Gastrocnemius medialis (tissue), 4 donors: ENCODE data around the gene NOL4L. TPM values are rescaled to one million over a fixed set of nuclear protein-coding genes. Genes with fewer than 3 reads are reported as not detected.
A peak's percentile ranks its signal among the peaks of the same experiment; 100 is the strongest.

ENCODE experiments used
- ATAC-seq, 2 donors: fragments of 150-250 bp; one replicate each; pipeline ENCODE4 v1.9.1; 2016
- DNase-seq, 2 donors: peaks; one replicate each; pipeline ENCODE4 v3.0.0-alpha.2; 2019
- H3K27ac ChIP-seq, 4 donors: fragments of 200-600 bp; sonication (generic); 1 replicate in 1 of 4; 2 replicates in 3 of 4; pipeline ENCODE4 v1.5.1; 2016 to 2018; ENCODE audit warnings: mild to moderate bottlenecking in 2 of 4, moderate library complexity in 1 of 4
- H3K27me3 ChIP-seq, 3 donors: fragments of 200-600 bp; sonication (generic) in 2 of 3; 1 replicate in 1 of 3; 2 replicates in 2 of 3; pipeline versions ENCODE4 v1.5.1 to v1.6.0; 2016 to 2019; ENCODE audit warnings: mild to moderate bottlenecking in 1 of 3, moderate library complexity in 1 of 3
- H3K36me3 ChIP-seq, 2 donors: fragments of 200-600 bp; sonication (generic) in 1 of 2; one replicate each; pipeline ENCODE4 v1.5.1; 2017 to 2018
- H3K4me1 ChIP-seq, 2 donors: fragments of 200-600 bp; sonication (generic) in 1 of 2; one replicate each; pipeline ENCODE4 v1.5.1; 2016 to 2017; ENCODE audit warnings: mild to moderate bottlenecking in 2 of 2
- H3K4me3 ChIP-seq, 4 donors: fragments of 200-600 bp; sonication (generic) in 3 of 4; 1 replicate in 1 of 4; 2 replicates in 3 of 4; pipeline ENCODE4 v1.5.1; 2016 to 2019; ENCODE audit warnings: mild to moderate bottlenecking in 2 of 4
- H3K9me3 ChIP-seq, 3 donors: fragments of 200-600 bp; sonication (generic) in 2 of 3; 1 replicate in 1 of 3; 2 replicates in 2 of 3; pipeline ENCODE4 v1.5.1; 2016 to 2019
- POLR2A ChIP-seq, 2 donors: fragments of 450-650 bp; IDR thresholded peaks; one replicate each; pipeline ENCODE4 v1.6.1; 2017; ENCODE audit warnings: antibody characterized with exemption in 2 of 2, mild to moderate bottlenecking in 2 of 2, moderate library complexity in 2 of 2
- in situ Hi-C, 4 donors: fragments of 200-750 bp; cut with MboI; loops; one replicate each; pipeline versions ENCODE4 v1.15.0 to v1.8.0; 2017; ENCODE audit warnings: low sequenced_read_pairs in 4 of 4
- intact Hi-C: fragments of 100-400 bp; cut with DNase I; formaldehyde crosslinking; loops from one replicate; pipeline ENCODE4 v1.15.1; 2023; ENCODE audit warnings: low total_unique reads
- total RNA-seq, 4 donors: library from RNA; depleted of rRNA; stranded (reverse); fragments of >200 nt; gene quantifications; one replicate each; pipeline versions ENCODE4 v1.1.0 to v1.2.3, GENCODE V29; 2016
- TF ChIP-seq, protein P1 (sequence below), 5 experiments: fragments of 450-650 bp in 3 of 5; fragments of 200-600 bp in 2 of 5; sonication (generic) in 2 of 5; IDR thresholded peaks in 4 of 5; conservative IDR thresholded peaks in 1 of 5; 1 replicate in 4 of 5; 2 replicates in 1 of 5; pipeline ENCODE4 v1.5.1; 2016 to 2019; ENCODE audit warnings: antibody characterized with exemption in 5 of 5, mild to moderate bottlenecking in 3 of 5, moderate library complexity in 3 of 5

Gene NOL4L
- total RNA-seq, 4 donors from 2014 or later: 1.4 to 1.9 (median 1.7) TPM

DNA sequence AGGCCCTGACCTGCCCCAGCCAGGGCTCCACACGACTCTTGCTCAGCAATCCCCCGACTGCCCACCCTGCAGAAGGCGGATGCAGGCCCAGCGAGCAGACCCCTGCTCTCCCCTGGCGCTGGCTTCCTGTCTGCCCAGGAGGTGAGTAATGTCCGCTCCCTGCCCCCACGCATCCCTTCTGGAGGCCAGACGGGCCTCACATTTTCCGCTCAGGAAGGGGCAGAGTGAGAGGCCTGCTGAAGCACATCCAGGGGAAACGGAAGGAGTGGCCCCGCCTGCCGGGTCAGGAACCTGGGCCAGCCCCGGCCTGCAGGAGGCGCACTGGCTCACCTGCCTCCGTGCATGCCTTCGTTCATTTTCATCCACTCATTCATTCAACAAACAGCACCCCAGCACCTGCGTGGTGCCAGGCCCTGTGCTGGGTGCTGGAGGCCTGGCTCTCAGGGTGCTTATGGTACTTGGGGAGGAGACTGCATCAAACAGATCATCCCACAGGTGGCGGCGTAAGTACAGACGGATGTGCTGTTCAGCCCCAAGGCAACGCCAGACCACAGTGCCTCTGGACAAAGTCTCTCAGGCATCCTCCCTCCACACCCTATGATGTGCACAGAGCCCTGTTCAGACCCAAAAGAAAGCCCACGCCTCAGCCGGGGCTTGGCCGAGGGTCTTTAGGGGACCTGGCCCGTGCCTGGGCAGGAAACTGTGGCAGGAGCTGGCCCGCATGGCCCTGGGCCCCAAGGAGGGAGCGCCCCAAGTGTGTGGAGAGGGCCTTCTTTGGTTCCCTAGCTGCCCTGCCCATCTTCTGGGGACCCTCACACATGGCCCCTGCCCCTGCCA lies 114.9 kb downstream of the NOL4L start:
- no peak for ATAC-seq
- H3K4me1 ChIP-seq: peaks cover 12 to 20% of the 10 kb centered on the region in 2 donors
- intact Hi-C loops: no loop called here

DNA sequence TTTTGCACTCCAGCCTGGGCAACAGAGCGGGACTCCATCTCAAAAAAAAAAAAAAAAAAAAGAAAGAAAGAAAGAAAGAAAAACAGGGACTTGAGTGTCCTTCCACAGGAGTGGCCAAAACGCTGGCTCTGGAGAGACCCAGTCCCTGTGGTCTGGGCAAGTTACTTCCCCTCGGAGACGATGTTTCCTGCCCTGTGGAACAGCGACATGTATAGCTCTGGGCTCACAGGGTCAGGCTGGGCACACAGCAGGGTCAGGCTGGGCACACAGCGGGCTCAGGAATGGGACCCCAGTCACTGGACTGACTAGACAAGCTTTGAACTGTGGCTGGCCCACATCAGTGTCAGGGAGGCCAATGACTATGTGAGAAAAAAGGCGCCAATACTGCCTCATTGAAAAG lies 116.3 kb downstream of the NOL4L start:
- no peak for ATAC-seq
- no peak for DNase-seq
- no peak for TF ChIP-seq POLR2A (IDR thresholded peaks at IDR 0.05)
- TF ChIP-seq, protein P1, sequence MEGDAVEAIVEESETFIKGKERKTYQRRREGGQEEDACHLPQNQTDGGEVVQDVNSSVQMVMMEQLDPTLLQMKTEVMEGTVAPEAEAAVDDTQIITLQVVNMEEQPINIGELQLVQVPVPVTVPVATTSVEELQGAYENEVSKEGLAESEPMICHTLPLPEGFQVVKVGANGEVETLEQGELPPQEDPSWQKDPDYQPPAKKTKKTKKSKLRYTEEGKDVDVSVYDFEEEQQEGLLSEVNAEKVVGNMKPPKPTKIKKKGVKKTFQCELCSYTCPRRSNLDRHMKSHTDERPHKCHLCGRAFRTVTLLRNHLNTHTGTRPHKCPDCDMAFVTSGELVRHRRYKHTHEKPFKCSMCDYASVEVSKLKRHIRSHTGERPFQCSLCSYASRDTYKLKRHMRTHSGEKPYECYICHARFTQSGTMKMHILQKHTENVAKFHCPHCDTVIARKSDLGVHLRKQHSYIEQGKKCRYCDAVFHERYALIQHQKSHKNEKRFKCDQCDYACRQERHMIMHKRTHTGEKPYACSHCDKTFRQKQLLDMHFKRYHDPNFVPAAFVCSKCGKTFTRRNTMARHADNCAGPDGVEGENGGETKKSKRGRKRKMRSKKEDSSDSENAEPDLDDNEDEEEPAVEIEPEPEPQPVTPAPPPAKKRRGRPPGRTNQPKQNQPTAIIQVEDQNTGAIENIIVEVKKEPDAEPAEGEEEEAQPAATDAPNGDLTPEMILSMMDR (IDR thresholded peaks at IDR 0.05 in 4 of 5, conservative IDR thresholded peaks at IDR 0.05 in 1 of 5): no peak
- no peak overlapping the region for H3K4me3 ChIP-seq
- peak overlapping the region in 1 of 4 donors; percentile 55 for H3K27ac ChIP-seq
- no peaks in the 10 kb centered on the region for H3K9me3 ChIP-seq
- in situ Hi-C loops (no loop called here), intact Hi-C loops (no loop called here)
- H3K27me3 ChIP-seq: no peaks in the 10 kb centered on the region
- H3K36me3 ChIP-seq: no peaks in the 10 kb centered on the region
- peaks cover 0 to 13% of the 10 kb centered on the region in 2 donors for H3K4me1 ChIP-seq

More for the DNA sequence above, 114.9 kb downstream of the NOL4L start:
- Histone ChIP-seq H3K27me3 (peaks cover 0 to 4% (median 0%) of the 10 kb centered on the region in 3 donors), H3K36me3 (no peaks in the 10 kb centered on the region), H3K9me3 (no peaks in the 10 kb centered on the region), H3K27ac (peak overlapping the region in 3 of 4 donors; percentile 17 to 70 (median 55)), H3K4me3 (no peak overlapping the region)
- TF ChIP-seq POLR2A (IDR thresholded peaks at IDR 0.05): no peak
- TF ChIP-seq, protein P1 (IDR thresholded peaks at IDR 0.05 in 4 of 5, conservative IDR thresholded peaks at IDR 0.05 in 1 of 5): peak in 4 of 5 experiments; percentile 3 to 50 (median 30)
- in situ Hi-C loops: no loop called here
- no peak for DNase-seq

DNA sequence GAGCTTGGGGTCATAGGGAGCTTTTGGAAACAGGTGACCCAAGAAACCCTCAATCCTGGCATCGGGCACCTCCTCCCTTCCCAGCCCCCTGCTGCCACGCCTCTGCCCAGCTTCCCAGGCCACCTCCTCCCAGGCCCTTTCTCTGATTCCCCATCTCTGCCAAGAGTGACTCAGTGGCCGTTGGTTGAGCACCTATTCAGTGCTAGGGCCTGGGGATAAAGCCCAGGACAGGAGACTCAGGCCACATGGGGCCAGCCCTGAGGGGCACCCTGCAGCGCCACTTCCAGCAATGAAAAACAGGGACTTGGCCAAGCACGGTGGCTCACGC lies 116.9 kb downstream of the NOL4L start:
- no peak for DNase-seq

DNA sequence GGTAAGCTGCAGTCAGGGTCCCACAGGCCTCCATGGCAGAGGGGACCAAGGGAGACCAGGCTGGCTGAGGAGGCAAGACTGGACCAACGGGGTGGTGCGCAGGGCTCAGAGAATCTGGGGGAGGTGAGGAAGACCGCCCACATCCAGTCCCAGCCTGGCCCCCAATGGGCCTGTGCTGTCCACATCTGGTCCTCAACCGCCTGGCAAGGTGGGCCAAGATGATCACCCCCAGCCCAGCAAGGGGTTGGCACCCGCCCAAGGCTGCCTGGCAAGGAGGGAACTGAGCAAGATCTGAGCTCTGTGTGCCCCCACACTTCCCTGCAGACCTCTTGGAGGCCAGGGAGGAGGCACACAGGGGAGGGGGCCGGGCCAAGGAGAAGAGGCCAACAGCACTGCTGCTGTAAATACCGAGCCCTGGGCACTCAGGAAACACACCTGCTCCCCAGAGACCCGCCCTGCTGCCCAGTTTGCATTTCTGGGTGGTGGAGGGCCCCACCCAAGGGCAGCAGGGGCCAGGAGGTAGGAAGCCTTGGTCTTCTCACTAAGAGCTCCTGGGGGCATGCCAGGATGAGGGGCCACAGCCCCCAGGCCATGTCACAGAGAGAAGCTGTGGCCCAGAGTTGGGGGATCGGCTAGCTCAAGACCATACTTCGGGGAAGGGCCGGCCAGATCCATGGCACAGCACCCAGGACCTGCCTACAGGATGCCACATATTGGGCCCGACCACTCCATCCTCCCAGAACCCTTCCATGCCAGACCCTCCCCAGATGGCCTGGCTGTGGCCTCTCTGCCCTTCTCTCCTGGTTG lies 117.4 kb downstream of the NOL4L start:
- Histone ChIP-seq H3K4me1 (peaks cover 0 to 7% of the 10 kb centered on the region in 2 donors), H3K27ac (no peak overlapping the region)

More for the DNA sequence above, 116.9 kb downstream of the NOL4L start:
- H3K9me3 ChIP-seq: no peaks in the 10 kb centered on the region
- TF ChIP-seq POLR2A (IDR thresholded peaks at IDR 0.05): no peak
- TF ChIP-seq, protein P1 (IDR thresholded peaks at IDR 0.05 in 4 of 5, conservative IDR thresholded peaks at IDR 0.05 in 1 of 5): no peak
- no peak overlapping the region for H3K27ac ChIP-seq
- no peak for ATAC-seq
- peaks cover 0 to 7% of the 10 kb centered on the region in 2 donors for H3K4me1 ChIP-seq
- in situ Hi-C loops (no loop called here), intact Hi-C loops (no loop called here)
- H3K36me3 ChIP-seq: no peaks in the 10 kb centered on the region
- H3K27me3 ChIP-seq: no peaks in the 10 kb centered on the region
- no peak overlapping the region for H3K4me3 ChIP-seq

More for the DNA sequence above, 117.4 kb downstream of the NOL4L start:
- Histone ChIP-seq H3K9me3 (no peaks in the 10 kb centered on the region), H3K36me3 (no peaks in the 10 kb centered on the region), H3K4me3 (no peak overlapping the region), H3K27me3 (no peaks in the 10 kb centered on the region)
- no peak for DNase-seq
- in situ Hi-C loops (no loop called here), intact Hi-C loops (no loop called here)
- no peak for ATAC-seq
- TF ChIP-seq POLR2A (IDR thresholded peaks at IDR 0.05): no peak
- TF ChIP-seq, protein P1 (IDR thresholded peaks at IDR 0.05 in 4 of 5, conservative IDR thresholded peaks at IDR 0.05 in 1 of 5): no peak
